Prostate gland (tissue), 2 donors: ENCODE results near the gene SUFU. TPM values are rescaled to one million over a fixed set of nuclear protein-coding genes. Genes with fewer than 3 reads are reported as not detected.

Experiments
- DNase-seq: peaks from one replicate; pipeline ENCODE4 v3.0.0-alpha.2; 2019; ENCODE audit warnings: low spot score
- H3K27ac ChIP-seq, 2 donors: fragments of 200-600 bp; sonication (generic); 2 replicates each; pipeline ENCODE4 v1.5.1; 2017 to 2019
- H3K27me3 ChIP-seq: fragments of 200-600 bp; sonication (generic); replicated peaks from 2 replicates; pipeline ENCODE4 v1.5.1; 2019; ENCODE audit not compliant: insufficient read depth
- H3K36me3 ChIP-seq, 2 donors: fragments of 200-600 bp; sonication (generic); 1 replicate in 1 of 2; 2 replicates in 1 of 2; pipeline versions ENCODE4 v1.5.1 to v1.8.1; 2017 to 2019
- H3K4me1 ChIP-seq: fragments of 200-600 bp; sonication (generic); replicated peaks from 2 replicates; pipeline ENCODE4 v1.5.1; 2019
- H3K4me3 ChIP-seq, 2 donors: fragments of 200-600 bp; sonication (generic); 2 replicates each; pipeline ENCODE4 v1.5.1; 2017 to 2019
- H3K9me3 ChIP-seq: fragments of 200-600 bp; sonication (generic); 2 replicates; pipeline ENCODE4 v1.5.1; 2017
- CTCF ChIP-seq, 4 experiments: fragments of 200-600 bp in 2 of 4; fragments of 450-650 bp in 2 of 4; sonication (generic) in 2 of 4; IDR thresholded peaks; 1 replicate in 3 of 4; 2 replicates in 1 of 4; pipeline ENCODE4 v1.5.1; 2016 to 2019; ENCODE audit warnings: antibody characterized with exemption in 4 of 4, mild to moderate bottlenecking in 2 of 4, moderate library complexity in 2 of 4
- POLR2A ChIP-seq: fragments of 450-650 bp; IDR thresholded peaks from one replicate; pipeline ENCODE4 v1.6.1; 2016; ENCODE audit warnings: antibody characterized with exemption, mild to moderate bottlenecking
- POLR2AphosphoS5 ChIP-seq: sonication (generic); formaldehyde crosslinking; IDR thresholded peaks from one replicate; pipeline ENCODE4 v1.6.1; 2017; ENCODE audit warnings: antibody characterized with exemption
- WGBS: methylation state at CpG from one replicate; pipeline ENCODE4 v1.1.5; 2018; 5-methylcytosine and 5-hydroxymethylcytosine counted together
- intact Hi-C: fragments of 100-400 bp; cut with DNase I; formaldehyde crosslinking; loops from one replicate; pipeline ENCODE4 v1.14.2; 2022
- total RNA-seq, 2 donors: library from RNA; depleted of rRNA; stranded (reverse); fragments of >200 nt; gene quantifications; one replicate each; pipeline ENCODE4 v1.1.0, GENCODE V29; 2016

Gene SUFU
- total RNA-seq, 2 donors from 2014 or later: 17.4 to 20.4 TPM

- Histone ChIP-seq H3K4me3 (no peak overlapping the region), H3K27ac (peak overlapping the region in 1 of 2 donors; percentile 64), H3K36me3 (no peaks in the 10 kb centered on the region), H3K9me3 (no peaks in the 10 kb centered on the region), H3K27me3 (no peaks in the 10 kb centered on the region), H3K4me1 (peaks cover 17% of the 10 kb centered on the region)
- WGBS: 80% methylated on average over 10 of the region's 10 CpGs
- intact Hi-C loops: no loop called here
- TF ChIP-seq POLR2A (no peak), CTCF (IDR thresholded peaks at IDR 0.05) (no peak), POLR2AphosphoS5 (no peak)
- DNase-seq: no peak
Measured at GRCh38 chr10:102626026-102626685, 122.4 kb downstream of the SUFU start.

GRCh38 chr10:102627291-102627735 is 123.5 kb downstream of the SUFU start:
- no peak for TF ChIP-seq POLR2A
- no peak for TF ChIP-seq POLR2AphosphoS5
- TF ChIP-seq CTCF (IDR thresholded peaks at IDR 0.05): no peak
- no peak for DNase-seq
- WGBS: 52% methylated on average over 12 of the region's 12 CpGs
- Histone ChIP-seq H3K27me3 (no peaks in the 10 kb centered on the region), H3K27ac (peak overlapping the region; percentile 64 to 73), H3K4me1 (peaks cover 6% of the 10 kb centered on the region), H3K9me3 (no peaks in the 10 kb centered on the region), H3K4me3 (no peak overlapping the region), H3K36me3 (no peaks in the 10 kb centered on the region)
- intact Hi-C loops: no loop called here

GRCh38 chr10:102627736-102628293 is 124.0 kb downstream of the SUFU start:
- no peaks in the 10 kb centered on the region for H3K36me3 ChIP-seq
- H3K4me3 ChIP-seq: no peak overlapping the region
- H3K9me3 ChIP-seq: no peaks in the 10 kb centered on the region
- intact Hi-C loops: no loop called here
- H3K27me3 ChIP-seq: no peaks in the 10 kb centered on the region
- DNase-seq: no peak
- WGBS: 64% methylated on average over 8 of the region's 9 CpGs
- TF ChIP-seq CTCF (IDR thresholded peaks at IDR 0.05) (no peak), POLR2A (no peak), POLR2AphosphoS5 (no peak)
- H3K4me1 ChIP-seq: peaks cover 4% of the 10 kb centered on the region
- peak overlapping the region; percentile 64 to 73 for H3K27ac ChIP-seq

- H3K9me3 ChIP-seq: no peaks in the 10 kb centered on the region
- peak overlapping the region; percentile 64 to 73 for H3K27ac ChIP-seq
- no peak for TF ChIP-seq POLR2AphosphoS5
- 59% methylated on average over 11 of the region's 11 CpGs for WGBS
- H3K36me3 ChIP-seq: no peaks in the 10 kb centered on the region
- DNase-seq: no peak
- peaks cover 4% of the 10 kb centered on the region for H3K4me1 ChIP-seq
- H3K27me3 ChIP-seq: no peaks in the 10 kb centered on the region
- intact Hi-C loops: no loop called here
- H3K4me3 ChIP-seq: no peak overlapping the region
Measured at GRCh38 chr10:102628451-102628911, 124.7 kb downstream of the SUFU start.

- 65% methylated on average over 22 of the region's 22 CpGs for WGBS
Measured at GRCh38 chr10:102629661-102630614, 126.2 kb downstream of the SUFU start.

More at GRCh38 chr10:102629661-102630614, 126.2 kb downstream of the SUFU start:
- DNase-seq: no peak
- no peak for TF ChIP-seq CTCF (IDR thresholded peaks at IDR 0.05)
- no peak for TF ChIP-seq POLR2A
- no peak for TF ChIP-seq POLR2AphosphoS5
- Histone ChIP-seq H3K4me1 (peaks cover 4% of the 10 kb centered on the region), H3K27ac (no peak overlapping the region), H3K36me3 (no peaks in the 10 kb centered on the region), H3K4me3 (no peak overlapping the region), H3K27me3 (no peaks in the 10 kb centered on the region), H3K9me3 (no peaks in the 10 kb centered on the region)
- intact Hi-C loops: no loop called here
